ENCODE data around the gene RSPO1.

DNA sequence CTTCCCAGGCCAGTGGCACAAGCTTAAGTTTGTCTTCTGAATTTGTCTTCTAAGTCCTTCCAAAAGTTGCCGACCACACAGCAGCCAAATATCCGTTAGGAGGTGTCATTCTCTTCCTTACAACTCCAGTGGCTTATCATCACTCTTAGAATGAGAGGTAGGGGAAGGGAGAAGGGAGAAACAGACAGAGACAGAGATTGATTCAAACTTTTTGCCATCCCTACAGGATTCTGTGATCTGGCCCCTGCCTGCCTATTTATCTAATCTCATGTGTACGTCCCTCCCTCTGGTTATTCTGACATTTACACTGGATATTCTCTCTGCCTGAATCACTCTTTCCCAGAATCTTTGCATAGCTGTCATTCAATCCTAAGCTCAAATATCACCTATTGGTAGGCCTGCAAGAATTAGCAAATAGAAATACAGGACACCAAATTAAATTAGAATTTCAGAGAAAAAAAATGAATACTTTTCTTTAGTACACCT is 38.5 kb downstream of the RSPO1 start:
- TF ChIP-seq ESRRG (CRISPR knock-in tag; IDR thresholded peaks at IDR 0.05) (no peak), OSR1 (CRISPR knock-in tag; IDR thresholded peaks at IDR 0.05) (no peak), CSDC2 (CRISPR knock-in tag; IDR thresholded peaks at IDR 0.05) (no peak), ARNTL (CRISPR knock-in tag; IDR thresholded peaks at IDR 0.05; ENCODE audit: borderline replicate concordance, low read depth) (no peak), GLIS3 (CRISPR knock-in tag; IDR thresholded peaks at IDR 0.05) (no peak), RARB (CRISPR knock-in tag; IDR thresholded peaks at IDR 0.05) (no peak), BACH2 (CRISPR knock-in tag; IDR thresholded peaks at IDR 0.05; ENCODE audit: borderline replicate concordance) (no peak), ZFP3 (CRISPR knock-in tag; IDR thresholded peaks at IDR 0.05) (no peak), TOX (CRISPR knock-in tag; IDR thresholded peaks at IDR 0.05; ENCODE audit: borderline replicate concordance) (no peak)
- TF ChIP-seq, protein P1, sequence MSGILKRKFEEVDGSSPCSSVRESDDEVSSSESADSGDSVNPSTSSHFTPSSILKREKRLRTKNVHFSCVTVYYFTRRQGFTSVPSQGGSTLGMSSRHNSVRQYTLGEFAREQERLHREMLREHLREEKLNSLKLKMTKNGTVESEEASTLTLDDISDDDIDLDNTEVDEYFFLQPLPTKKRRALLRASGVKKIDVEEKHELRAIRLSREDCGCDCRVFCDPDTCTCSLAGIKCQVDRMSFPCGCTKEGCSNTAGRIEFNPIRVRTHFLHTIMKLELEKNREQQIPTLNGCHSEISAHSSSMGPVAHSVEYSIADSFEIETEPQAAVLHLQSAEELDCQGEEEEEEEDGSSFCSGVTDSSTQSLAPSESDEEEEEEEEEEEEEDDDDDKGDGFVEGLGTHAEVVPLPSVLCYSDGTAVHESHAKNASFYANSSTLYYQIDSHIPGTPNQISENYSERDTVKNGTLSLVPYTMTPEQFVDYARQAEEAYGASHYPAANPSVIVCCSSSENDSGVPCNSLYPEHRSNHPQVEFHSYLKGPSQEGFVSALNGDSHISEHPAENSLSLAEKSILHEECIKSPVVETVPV (CRISPR knock-in tag; IDR thresholded peaks at IDR 0.05), result no peak
- TF ChIP-seq, protein P2, sequence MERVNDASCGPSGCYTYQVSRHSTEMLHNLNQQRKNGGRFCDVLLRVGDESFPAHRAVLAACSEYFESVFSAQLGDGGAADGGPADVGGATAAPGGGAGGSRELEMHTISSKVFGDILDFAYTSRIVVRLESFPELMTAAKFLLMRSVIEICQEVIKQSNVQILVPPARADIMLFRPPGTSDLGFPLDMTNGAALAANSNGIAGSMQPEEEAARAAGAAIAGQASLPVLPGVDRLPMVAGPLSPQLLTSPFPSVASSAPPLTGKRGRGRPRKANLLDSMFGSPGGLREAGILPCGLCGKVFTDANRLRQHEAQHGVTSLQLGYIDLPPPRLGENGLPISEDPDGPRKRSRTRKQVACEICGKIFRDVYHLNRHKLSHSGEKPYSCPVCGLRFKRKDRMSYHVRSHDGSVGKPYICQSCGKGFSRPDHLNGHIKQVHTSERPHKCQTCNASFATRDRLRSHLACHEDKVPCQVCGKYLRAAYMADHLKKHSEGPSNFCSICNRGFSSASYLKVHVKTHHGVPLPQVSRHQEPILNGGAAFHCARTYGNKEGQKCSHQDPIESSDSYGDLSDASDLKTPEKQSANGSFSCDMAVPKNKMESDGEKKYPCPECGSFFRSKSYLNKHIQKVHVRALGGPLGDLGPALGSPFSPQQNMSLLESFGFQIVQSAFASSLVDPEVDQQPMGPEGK (CRISPR knock-in tag; IDR thresholded peaks at IDR 0.05; ENCODE audit: borderline replicate concordance), result no peak

Data from SK-N-SH treated with all-trans-retinoic acid at 6 μM for 48 hours (cell line).